Measurements from ENCODE around the gene DRD3.

The DRD3 gene

GRCh38 chr3:114127517-114127916 lies 51.3 kb downstream of the DRD3 start:
- no peak for TF ChIP-seq CTCF (IDR thresholded peaks at IDR 0.05; ENCODE audit: insufficient read depth, low read depth, low read length, missing control alignments)
- H3K4me3 ChIP-seq (ENCODE audit: low read length): no peak overlapping the region
- no peak for DNase-seq (ENCODE audit: low read depth)

GRCh38 chr3:114126461-114126860 lies 52.4 kb downstream of the DRD3 start:
- H3K4me3 ChIP-seq (ENCODE audit: low read length): no peak overlapping the region
- no peak for TF ChIP-seq CTCF (IDR thresholded peaks at IDR 0.05; ENCODE audit: insufficient read depth, low read depth, low read length, missing control alignments)
- no peak for DNase-seq (ENCODE audit: low read depth)

GRCh38 chr3:114122027-114122709 lies 56.7 kb downstream of the DRD3 start:
- no peak overlapping the region for H3K4me3 ChIP-seq (ENCODE audit: low read length)
- peak; percentile 34 for DNase-seq (ENCODE audit: low read depth)
- no peak for TF ChIP-seq CTCF (IDR thresholded peaks at IDR 0.05; ENCODE audit: insufficient read depth, low read depth, low read length, missing control alignments)

- no peak overlapping the region for H3K4me3 ChIP-seq (ENCODE audit: low read length)
- no peak for DNase-seq (ENCODE audit: low read depth)
- no peak for TF ChIP-seq CTCF (IDR thresholded peaks at IDR 0.05; ENCODE audit: insufficient read depth, low read depth, low read length, missing control alignments)
Observed at GRCh38 chr3:114120211-114120610, 58.6 kb downstream of the DRD3 start.

GRCh38 chr3:114119776-114120175 lies 59.1 kb downstream of the DRD3 start:
- no peak for TF ChIP-seq CTCF (IDR thresholded peaks at IDR 0.05; ENCODE audit: insufficient read depth, low read depth, low read length, missing control alignments)
- DNase-seq (ENCODE audit: low read depth): no peak
- no peak overlapping the region for H3K4me3 ChIP-seq (ENCODE audit: low read length)

GRCh38 chr3:114115143-114115542 lies 63.7 kb downstream of the DRD3 start:
- TF ChIP-seq CTCF (IDR thresholded peaks at IDR 0.05; ENCODE audit: insufficient read depth, low read depth, low read length, missing control alignments): no peak
- no peak overlapping the region for H3K4me3 ChIP-seq (ENCODE audit: low read length)
- no peak for DNase-seq (ENCODE audit: low read depth)

- no peak overlapping the region for H3K4me3 ChIP-seq (ENCODE audit: low read length)
- TF ChIP-seq CTCF (IDR thresholded peaks at IDR 0.05; ENCODE audit: insufficient read depth, low read depth, low read length, missing control alignments): no peak
- DNase-seq (ENCODE audit: low read depth): no peak
Observed at GRCh38 chr3:114114719-114115118, 64.1 kb downstream of the DRD3 start.
